T-helper 1 cell (primary cell): ENCODE results near the gene LMTK2.

Experiments used
- DNase-seq, 5 donors: peaks; one replicate each; pipeline ENCODE4 v3.0.0-alpha.2; 2012 to 2020

Gene LMTK2

GRCh38 chr7:98138672-98139071 is 32.0 kb downstream of the LMTK2 start:
- no peak for DNase-seq

DNA sequence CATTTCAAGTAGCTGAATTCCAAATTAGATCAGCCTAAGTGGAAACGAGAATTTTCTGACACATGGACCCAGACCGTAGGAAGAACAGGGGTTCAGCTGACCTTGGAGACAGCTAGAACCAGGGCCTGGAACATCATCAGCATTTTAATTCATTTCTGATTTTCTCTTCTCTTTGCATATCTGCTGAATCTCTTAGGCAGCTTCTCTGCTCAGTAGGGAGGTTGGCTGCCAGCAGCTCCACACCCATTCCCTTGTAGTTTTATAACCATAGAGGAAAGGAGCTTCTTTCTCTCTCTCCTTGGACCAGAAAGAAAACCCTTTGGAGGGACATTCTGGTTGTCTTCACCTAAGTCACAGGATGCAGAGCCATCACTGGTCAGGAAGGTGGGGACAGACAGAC is 36.0 kb downstream of the LMTK2 start:
- no peak for DNase-seq

- no peak for DNase-seq
These were observed 41.9 kb downstream of the LMTK2 start for GRCh38 chr7:98148607-98149006.

GRCh38 chr7:98149116-98149692 is 42.5 kb downstream of the LMTK2 start:
- DNase-seq: no peak

- DNase-seq: no peak
These were observed 45.2 kb downstream of the LMTK2 start for GRCh38 chr7:98151884-98152283.

DNA sequence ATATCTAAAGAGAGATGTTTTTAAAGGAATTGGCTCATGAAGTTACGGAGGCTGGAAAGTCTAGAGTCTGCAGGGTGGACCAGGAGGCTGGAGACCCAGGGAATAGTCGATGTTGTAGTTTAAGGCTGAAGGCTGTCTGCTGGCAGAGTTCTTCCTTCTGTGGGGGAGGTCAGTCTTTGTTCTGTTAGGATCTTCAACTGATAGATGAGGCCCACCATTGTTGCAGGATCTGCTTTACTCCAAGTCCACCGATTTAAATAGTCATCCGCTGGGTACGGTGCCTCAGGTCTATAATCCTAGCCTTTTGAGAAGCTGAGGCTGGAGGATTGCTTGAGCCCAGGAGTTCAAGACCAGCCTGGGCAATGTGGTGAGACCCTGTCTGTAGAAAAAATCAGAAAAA is 50.0 kb downstream of the LMTK2 start:
- no peak for DNase-seq

DNA sequence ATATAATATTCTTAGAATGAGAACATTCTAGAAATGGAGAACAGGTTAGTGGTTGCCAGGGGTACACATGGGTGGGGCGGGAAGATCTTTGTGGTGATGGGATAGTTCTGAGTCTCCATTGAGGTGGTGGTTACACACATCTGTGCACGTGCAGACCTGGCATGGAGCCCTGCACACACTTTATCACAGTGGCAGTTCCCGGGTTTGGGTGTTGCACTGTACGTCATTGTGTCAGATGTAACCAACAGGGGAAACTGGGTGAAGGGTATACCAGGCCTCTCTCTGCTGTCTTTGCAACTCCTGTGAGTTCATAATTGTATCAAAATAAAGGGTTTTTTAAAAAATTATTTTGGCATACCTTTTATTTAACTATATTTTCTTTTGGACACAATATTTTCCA is 51.1 kb downstream of the LMTK2 start:
- no peak for DNase-seq

DNA sequence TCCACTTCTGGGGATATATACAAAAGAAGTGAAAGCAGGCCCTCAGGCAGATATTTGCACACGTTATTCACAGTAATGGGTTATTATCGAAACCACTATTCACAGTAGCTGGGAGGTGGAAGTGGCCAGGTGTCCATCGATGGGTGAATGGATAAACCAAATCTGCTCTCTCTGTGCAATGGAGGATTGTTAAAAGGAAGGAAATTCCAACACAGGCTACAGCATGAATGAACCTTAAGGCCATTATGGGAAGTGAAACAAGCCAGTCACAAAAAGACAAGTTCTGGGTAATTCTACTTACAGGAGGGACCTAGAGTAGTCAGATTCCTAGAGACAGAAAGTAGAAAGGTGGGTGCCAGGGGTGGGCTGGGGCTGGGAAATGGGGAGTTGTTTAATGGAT is 56.1 kb downstream of the LMTK2 start:
- no peak for DNase-seq

- no peak for DNase-seq
These were observed 56.6 kb downstream of the LMTK2 start for GRCh38 chr7:98163269-98163668.

DNA sequence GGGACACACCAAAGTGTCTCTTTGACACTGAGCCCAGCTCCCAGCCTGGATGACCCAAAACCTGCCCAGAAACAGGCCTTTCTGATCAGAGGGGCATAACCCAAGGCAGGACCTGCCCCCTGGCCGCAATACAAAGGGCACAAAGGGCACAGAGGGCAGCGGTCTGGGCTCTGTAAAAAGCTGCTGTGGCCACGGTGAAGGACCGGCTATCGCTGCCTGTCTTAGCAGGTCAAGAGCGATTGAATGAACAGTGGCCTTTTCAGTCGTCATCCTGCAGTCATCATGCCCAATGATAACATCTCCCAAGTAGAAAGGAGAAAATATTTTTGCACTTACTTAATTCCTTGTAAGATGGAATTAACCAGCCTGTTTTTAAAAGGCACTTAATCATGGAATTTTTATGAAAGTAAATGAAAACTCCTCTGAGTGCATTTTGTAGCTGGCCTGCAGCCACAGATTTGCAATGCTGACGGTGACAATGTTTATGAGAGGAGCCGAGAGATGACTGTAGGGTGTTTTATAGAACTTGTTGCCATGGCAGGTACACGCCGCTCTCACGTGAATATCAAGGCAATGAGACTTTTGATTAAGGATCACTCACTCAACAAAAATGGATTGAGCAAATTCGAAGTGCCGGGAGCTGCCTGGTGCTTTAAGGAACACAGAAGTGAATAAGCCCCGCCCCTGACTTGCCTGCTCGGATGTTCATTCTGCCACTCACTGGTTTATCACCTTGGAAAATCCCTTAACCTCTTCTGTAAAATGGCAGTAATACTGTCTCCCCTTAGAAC is 57.2 kb downstream of the LMTK2 start:
- DNase-seq: no peak

DNA sequence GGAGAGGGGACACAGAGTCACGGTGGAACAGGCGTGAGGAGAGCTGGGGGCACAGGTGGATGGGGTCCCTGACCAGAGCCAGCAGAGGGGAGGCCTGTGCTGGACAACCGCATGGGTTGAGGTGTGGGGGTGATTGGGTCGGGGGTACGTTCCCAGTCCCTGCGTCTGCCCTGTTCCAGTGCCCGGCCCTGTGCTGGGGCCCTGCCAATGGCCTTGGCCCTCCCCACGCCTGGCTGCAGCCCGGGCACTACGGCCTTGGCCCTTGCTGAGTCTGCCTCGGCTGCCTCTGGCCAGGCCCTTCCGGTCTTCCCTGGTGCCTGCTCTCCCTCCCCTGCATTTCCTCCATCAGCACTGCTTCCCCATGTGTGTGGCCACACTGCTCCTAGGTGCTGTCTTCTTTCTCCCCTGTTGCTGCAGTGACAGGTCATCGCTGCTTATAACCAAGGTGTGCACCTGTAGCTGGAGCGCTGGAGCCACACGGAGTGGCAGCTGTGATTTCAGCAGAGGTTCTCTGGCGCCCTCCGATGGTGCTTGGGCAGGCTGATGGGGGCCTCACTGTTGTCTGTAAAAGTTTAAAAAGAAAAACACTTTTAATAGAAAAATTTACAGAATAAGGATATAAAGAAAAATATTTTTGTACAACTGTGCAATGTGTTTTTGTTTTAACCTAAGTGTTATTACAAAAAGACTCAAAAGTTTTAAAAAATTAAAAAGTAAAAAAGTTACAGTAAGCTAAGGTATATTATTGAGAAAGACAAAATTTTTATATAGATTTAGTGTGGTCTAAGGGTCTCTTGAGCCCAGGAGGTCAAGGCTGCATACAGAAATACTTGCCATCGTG is 59.4 kb downstream of the LMTK2 start:
- DNase-seq: peak in 4 of 5 donors; percentile 18 to 23 (median 20)

- no peak for DNase-seq
These were observed 60.0 kb downstream of the LMTK2 start for GRCh38 chr7:98166668-98166970.

- no peak for DNase-seq
These were observed 61.0 kb downstream of the LMTK2 start for GRCh38 chr7:98167653-98168052.

DNA sequence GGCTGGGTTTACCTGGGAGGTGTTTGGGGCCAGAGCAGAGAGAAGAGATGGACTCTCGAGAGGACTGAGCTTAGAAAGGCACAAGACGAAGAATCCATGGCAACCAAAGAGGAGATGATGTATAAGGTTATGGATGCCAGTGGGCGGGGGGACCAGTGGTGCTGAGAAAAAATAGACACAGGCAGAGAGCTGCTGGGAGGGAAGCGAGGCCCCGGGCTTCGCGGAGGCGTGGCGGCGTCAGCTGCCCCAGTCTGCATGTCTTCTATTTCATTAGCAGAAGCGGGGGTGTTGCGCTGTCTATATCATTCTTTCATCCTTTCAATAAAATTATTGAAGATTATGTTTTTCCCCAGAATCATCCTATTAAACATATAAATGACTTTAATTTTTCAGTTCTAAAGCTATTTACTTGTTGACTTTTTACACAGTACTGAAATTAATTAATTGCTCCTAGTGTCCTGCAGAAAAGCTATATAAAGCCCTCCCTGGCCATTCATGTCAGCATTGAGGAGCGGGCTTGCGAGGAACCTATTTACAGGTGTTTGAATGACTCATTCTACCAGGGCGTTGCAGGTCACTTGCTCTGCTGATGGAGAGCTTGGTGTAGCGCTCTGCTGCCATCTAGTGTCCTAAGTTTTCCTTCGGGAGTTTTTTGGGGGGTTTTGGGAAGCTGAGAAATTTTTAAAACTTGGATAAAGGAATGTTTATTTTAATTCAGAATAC is 61.7 kb downstream of the LMTK2 start:
- peak in 4 of 5 donors; percentile 46 to 65 (median 54) for DNase-seq

DNA sequence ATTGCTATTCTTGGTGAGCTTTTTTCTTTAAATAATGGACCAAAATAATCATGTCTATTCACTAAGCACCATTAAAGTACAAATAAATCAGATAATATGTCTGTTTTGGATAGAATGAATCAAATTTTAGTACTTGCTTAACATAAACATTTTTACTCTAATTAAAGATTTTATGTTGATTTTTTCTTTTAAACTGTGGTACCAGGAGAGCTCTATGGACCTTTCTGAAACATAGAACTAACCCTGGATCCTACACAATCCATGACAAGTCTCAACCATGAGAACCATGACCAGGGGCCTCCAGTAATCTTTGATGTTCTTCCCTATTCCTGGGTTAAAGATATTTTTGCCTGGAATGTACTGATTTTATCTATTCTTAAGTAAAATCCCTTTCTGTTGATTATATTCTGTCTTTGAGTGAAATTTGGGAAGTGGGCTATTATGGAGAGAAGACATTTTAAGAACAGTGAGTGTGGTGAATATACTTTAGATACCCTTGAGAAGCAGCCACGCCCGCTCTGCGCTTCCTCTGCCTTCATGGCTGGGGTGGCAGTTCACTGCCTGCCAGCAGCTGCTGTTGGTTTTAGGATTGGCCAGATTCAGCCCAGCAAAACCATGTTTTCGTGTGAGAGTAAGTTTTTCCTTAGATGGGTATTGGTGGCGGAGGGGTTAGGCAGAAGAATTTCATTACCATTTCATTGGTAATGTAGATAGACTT is 62.4 kb downstream of the LMTK2 start:
- no peak for DNase-seq

DNA sequence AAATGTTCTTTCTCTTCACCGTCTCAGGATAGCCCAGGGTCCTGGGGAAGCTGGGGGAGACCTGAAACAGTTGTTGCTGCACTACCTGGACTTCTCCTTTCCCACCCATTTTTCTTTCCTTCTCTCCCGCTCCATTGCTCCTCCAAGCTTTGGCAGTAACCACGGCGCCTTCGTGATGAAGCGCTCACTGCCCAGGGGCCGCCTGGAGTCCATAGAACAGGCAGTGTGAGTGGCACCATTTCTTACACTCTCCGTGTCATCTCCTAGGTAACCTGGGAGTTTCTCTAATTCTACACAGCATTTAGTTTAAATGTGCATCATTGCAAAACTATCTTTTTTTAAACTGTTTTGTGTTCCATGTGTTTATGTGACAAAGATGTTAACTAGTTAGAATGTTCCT is 64.3 kb downstream of the LMTK2 start:
- DNase-seq: no peak

- no peak for DNase-seq
These were observed 64.8 kb downstream of the LMTK2 start for GRCh38 chr7:98171449-98171848.

- DNase-seq: no peak
These were observed 67.9 kb downstream of the LMTK2 start for GRCh38 chr7:98174334-98175259.

DNA sequence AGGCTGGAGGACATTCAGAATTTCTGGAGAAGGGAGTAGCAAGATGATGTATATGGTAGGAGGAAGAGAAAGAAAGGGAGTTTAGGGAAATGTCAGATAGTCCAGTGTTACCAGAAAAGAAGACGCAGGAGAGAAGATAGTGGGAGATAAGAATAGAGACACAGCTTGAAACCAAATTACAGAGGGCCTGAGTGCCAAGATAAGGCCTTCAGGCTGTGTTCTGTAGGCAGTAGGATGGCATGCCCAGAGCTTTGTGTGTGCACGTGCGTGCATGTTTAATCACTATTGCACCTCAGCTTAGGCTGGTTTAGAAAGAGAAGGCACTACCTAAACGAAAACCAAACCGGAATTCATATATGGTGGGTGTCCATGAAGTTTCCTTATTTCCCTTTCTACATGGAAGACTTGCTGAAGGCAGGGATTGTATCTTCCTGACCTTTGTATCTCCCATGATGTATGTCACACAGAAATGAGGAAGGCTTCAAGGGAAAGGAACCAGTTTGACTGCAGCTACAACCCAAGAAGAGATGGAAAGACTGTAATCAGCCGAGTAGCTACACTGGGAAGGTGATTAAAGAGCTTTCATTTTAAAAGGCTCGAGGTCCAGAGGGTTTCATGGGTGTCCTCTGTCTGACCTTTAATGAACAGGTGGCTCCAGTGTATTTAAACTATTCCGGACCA is 68.7 kb downstream of the LMTK2 start:
- DNase-seq: no peak

DNA sequence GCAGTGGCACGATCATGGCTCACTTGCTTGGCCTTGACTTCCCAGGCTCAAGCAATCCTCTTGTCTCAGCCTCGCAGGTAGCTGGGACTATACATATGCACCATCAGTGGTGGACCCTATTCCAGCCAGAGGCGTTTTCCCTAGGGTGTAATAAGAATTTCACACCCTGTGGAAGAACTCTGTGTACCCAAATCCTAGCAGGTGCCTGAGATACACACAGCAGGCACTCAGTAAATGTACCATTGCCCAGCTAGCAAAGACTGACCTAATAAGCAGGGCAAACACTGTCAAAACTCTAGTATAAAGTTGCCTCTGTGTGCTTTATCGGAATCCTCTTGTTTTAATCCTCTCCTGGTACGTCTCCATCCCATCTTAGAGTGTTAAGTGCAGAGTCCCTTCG is 70.9 kb downstream of the LMTK2 start:
- no peak for DNase-seq

GRCh38 chr7:98178321-98178720 is 71.7 kb downstream of the LMTK2 start:
- DNase-seq: no peak
